Mesendoderm (in vitro differentiated cells): ENCODE data around the gene TXLNG.
"Not testable (repeated sequence)": the region's sequence is repeated elsewhere in the genome, so short reads cannot be mapped to it uniquely, and the experiment has no call there.

ENCODE experiments used
- DNase-seq: peaks from one replicate; pipeline ENCODE4 v3.0.0; 2013
- H2AK5ac ChIP-seq: 2 replicates; pipeline ENCODE4 v1.6.1; 2013; ENCODE audit warnings: low read length, inconsistent platforms
- H2BK120ac ChIP-seq: 2 replicates; pipeline ENCODE4 v1.6.1; 2013; ENCODE audit warnings: low read depth, mild to moderate bottlenecking, low read length, moderate library complexity, mixed read lengths
- H2BK15ac ChIP-seq: replicated peaks from 2 replicates; pipeline ENCODE4 v1.6.1; 2013; ENCODE audit warnings: low read depth, mild to moderate bottlenecking, moderate library complexity
- H2BK5ac ChIP-seq: 2 replicates; pipeline ENCODE4 v1.6.1; 2013; ENCODE audit warnings: low read length, inconsistent platforms
- H3K18ac ChIP-seq: 2 replicates; pipeline ENCODE4 v1.6.1; 2013; ENCODE audit warnings: mild to moderate bottlenecking, low read length, mixed read lengths
- H3K23ac ChIP-seq: one replicate; pipeline ENCODE4 v1.6.1; 2013; ENCODE audit warnings: low read length
- H3K27ac ChIP-seq: 2 replicates; pipeline ENCODE4 v1.5.1; 2013; ENCODE audit warnings: low read depth, mild to moderate bottlenecking, inconsistent platforms, low read length, moderate library complexity
- H3K27me3 ChIP-seq: 2 replicates; pipeline ENCODE4 v1.6.1; 2013; ENCODE audit warnings: low read length, control low read depth, mild to moderate bottlenecking, inconsistent platforms; ENCODE audit not compliant: insufficient read depth, poor library complexity
- H3K36me3 ChIP-seq: 2 replicates; pipeline ENCODE4 v1.6.1; 2013; ENCODE audit warnings: low read length, inconsistent platforms; ENCODE audit not compliant: control insufficient read depth, insufficient read depth
- H3K4ac ChIP-seq: one replicate; pipeline ENCODE4 v1.6.1; 2013; ENCODE audit warnings: low read depth, mild to moderate bottlenecking, low read length, moderate library complexity
- H3K4me1 ChIP-seq: 2 replicates; pipeline ENCODE4 v1.6.1; 2013; ENCODE audit warnings: low read depth, low read length, inconsistent platforms; ENCODE audit not compliant: control insufficient read depth
- H3K4me2 ChIP-seq: 2 replicates; pipeline ENCODE4 v1.6.1; 2013; ENCODE audit warnings: low read length
- H3K4me3 ChIP-seq: 2 replicates; pipeline ENCODE4 v1.5.1; 2013; ENCODE audit warnings: mild to moderate bottlenecking, low read length
- H3K56ac ChIP-seq: one replicate; pipeline ENCODE4 v1.6.1; 2013; ENCODE audit warnings: low read length
- H3K79me1 ChIP-seq: 2 replicates; pipeline ENCODE4 v1.6.1; 2013; ENCODE audit warnings: low read length, inconsistent platforms
- H3K79me2 ChIP-seq: 2 replicates; pipeline ENCODE4 v1.6.1; 2013; ENCODE audit warnings: mild to moderate bottlenecking, low read length; ENCODE audit not compliant: control insufficient read depth, insufficient read depth
- H3K9ac ChIP-seq: 2 replicates; pipeline ENCODE4 v1.6.1; 2013; ENCODE audit warnings: low read length, inconsistent platforms
- H4K5ac ChIP-seq: one replicate; pipeline ENCODE4 v1.6.1; 2013; ENCODE audit warnings: low read length
- H4K8ac ChIP-seq: one replicate; pipeline ENCODE4 v1.6.1; 2013; ENCODE audit warnings: low read depth, mild to moderate bottlenecking, control low read depth, low read length, moderate library complexity
- WGBS: extraction: QIAGEN DNeasy Blood & Tissue Kit; methylation state at CpG from one replicate; pipeline ENCODE4 v1.1.7; 2013; ENCODE audit warnings: low lambda C conversion rate, missing lambda C conversion rate; ENCODE audit not compliant: insufficient coverage; ENCODE audit errors: extremely low coverage; 5-methylcytosine and 5-hydroxymethylcytosine counted together

TXLNG gene

GRCh38 chrX:16774746-16775145 lies 11.5 kb upstream of the TXLNG start:
- DNase-seq, result no peak
- no peak overlapping the region for H4K8ac ChIP-seq
- H4K5ac ChIP-seq, result no peak overlapping the region
- no peak overlapping the region for H2BK5ac ChIP-seq
- no peaks in the 10 kb centered on the region for H3K4me1 ChIP-seq
- H3K27ac ChIP-seq, result no peak overlapping the region
- no peak overlapping the region for H3K56ac ChIP-seq
- no peak overlapping the region for H3K4me3 ChIP-seq
- H3K36me3 ChIP-seq, result no peaks in the 10 kb centered on the region
- no peak overlapping the region for H2BK15ac ChIP-seq
- no peak overlapping the region for H3K23ac ChIP-seq
- no peak overlapping the region for H3K4me2 ChIP-seq
- no peaks in the 10 kb centered on the region for H3K27me3 ChIP-seq
- whole genome bisulfite sequencing, result no CpG with 5 or more reads among the region's 2 CpGs
- no peaks in the 10 kb centered on the region for H3K79me1 ChIP-seq
- no peaks in the 10 kb centered on the region for H3K79me2 ChIP-seq
- no peak overlapping the region for H2BK120ac ChIP-seq
- no peak overlapping the region for H3K4ac ChIP-seq
- no peak overlapping the region for H2AK5ac ChIP-seq
- no peak overlapping the region for H3K9ac ChIP-seq
- H3K18ac ChIP-seq, result no peak overlapping the region

- Histone ChIP-seq H3K9ac (no peak overlapping the region), H3K36me3 (no peaks in the 10 kb centered on the region), H2AK5ac (no peak overlapping the region), H3K4me3 (no peak overlapping the region), H2BK5ac (no peak overlapping the region), H2BK120ac (no peak overlapping the region), H3K4ac (no peak overlapping the region), H4K5ac (no peak overlapping the region), H4K8ac (no peak overlapping the region), H3K23ac (no peak overlapping the region), H2BK15ac (no peak overlapping the region), H3K27ac (no peak overlapping the region), H3K79me1 (no peaks in the 10 kb centered on the region), H3K4me2 (no peak overlapping the region), H3K79me2 (no peaks in the 10 kb centered on the region), H3K18ac (no peak overlapping the region), H3K4me1 (no peaks in the 10 kb centered on the region), H3K56ac (no peak overlapping the region), H3K27me3 (no peaks in the 10 kb centered on the region)
- no peak for DNase-seq
Measured at GRCh38 chrX:16778545-16778944, 7.7 kb upstream of the TXLNG start.

GRCh38 chrX:16778993-16779392 lies 7.3 kb upstream of the TXLNG start:
- Histone ChIP-seq H3K9ac (no peak overlapping the region), H4K8ac (no peak overlapping the region), H3K79me1 (no peaks in the 10 kb centered on the region), H3K18ac (no peak overlapping the region), H3K4ac (no peak overlapping the region), H2BK5ac (no peak overlapping the region), H3K79me2 (no peaks in the 10 kb centered on the region), H3K27ac (no peak overlapping the region), H3K4me2 (no peak overlapping the region), H3K36me3 (no peaks in the 10 kb centered on the region), H3K27me3 (no peaks in the 10 kb centered on the region), H3K23ac (no peak overlapping the region), H2BK15ac (no peak overlapping the region), H4K5ac (no peak overlapping the region), H2BK120ac (no peak overlapping the region), H2AK5ac (no peak overlapping the region), H3K4me3 (no peak overlapping the region), H3K4me1 (no peaks in the 10 kb centered on the region), H3K56ac (no peak overlapping the region)
- no peak for DNase-seq

- H3K56ac ChIP-seq, H3K18ac ChIP-seq, H2AK5ac ChIP-seq, H4K5ac ChIP-seq, H3K4ac ChIP-seq, H3K27ac ChIP-seq, H3K9ac ChIP-seq, H3K27me3 ChIP-seq, H2BK15ac ChIP-seq, H2BK120ac ChIP-seq, H3K4me1 ChIP-seq, H3K79me2 ChIP-seq, H2BK5ac ChIP-seq, H3K23ac ChIP-seq, H3K79me1 ChIP-seq, H4K8ac ChIP-seq, H3K36me3 ChIP-seq, DNase-seq, H3K4me2 ChIP-seq, H3K4me3 ChIP-seq: not testable (repeated sequence)
- no CpG with 5 or more reads among the region's 2 CpGs for WGBS
Measured at GRCh38 chrX:16779815-16780214, 6.5 kb upstream of the TXLNG start.

- no peak overlapping the region for H2BK5ac ChIP-seq
- H3K79me2 ChIP-seq, result peaks cover 13% of the 10 kb centered on the region
- no peak overlapping the region for H3K4me2 ChIP-seq
- no peak overlapping the region for H3K23ac ChIP-seq
- no peak overlapping the region for H3K27ac ChIP-seq
- H4K5ac ChIP-seq, result no peak overlapping the region
- H4K8ac ChIP-seq, result no peak overlapping the region
- no peak overlapping the region for H3K4me3 ChIP-seq
- H3K56ac ChIP-seq, result no peak overlapping the region
- H3K36me3 ChIP-seq, result no peaks in the 10 kb centered on the region
- no peaks in the 10 kb centered on the region for H3K4me1 ChIP-seq
- H2BK120ac ChIP-seq, result no peak overlapping the region
- DNase-seq, result no peak
- no peaks in the 10 kb centered on the region for H3K27me3 ChIP-seq
- no peaks in the 10 kb centered on the region for H3K79me1 ChIP-seq
- H3K9ac ChIP-seq, result no peak overlapping the region
- no peak overlapping the region for H3K4ac ChIP-seq
- H3K18ac ChIP-seq, result no peak overlapping the region
- H2AK5ac ChIP-seq, result no peak overlapping the region
- no peak overlapping the region for H2BK15ac ChIP-seq
- no CpG with 5 or more reads among the region's 17 CpGs for WGBS
Measured at GRCh38 chrX:16783452-16783851, 2.8 kb upstream of the TXLNG start.

GRCh38 chrX:16784440-16784839 lies 1.8 kb upstream of the TXLNG start:
- not testable (repeated sequence) for H2BK5ac ChIP-seq, H3K9ac ChIP-seq, H3K4me1 ChIP-seq, H3K27ac ChIP-seq, H3K56ac ChIP-seq, H4K8ac ChIP-seq, H3K4ac ChIP-seq, H2BK15ac ChIP-seq, H2AK5ac ChIP-seq, DNase-seq, H3K27me3 ChIP-seq, H3K4me2 ChIP-seq, H4K5ac ChIP-seq, H3K79me1 ChIP-seq, H3K23ac ChIP-seq, H2BK120ac ChIP-seq, H3K36me3 ChIP-seq, H3K4me3 ChIP-seq, H3K18ac ChIP-seq
- peaks cover 17% of the 10 kb centered on the region for H3K79me2 ChIP-seq
- no CpG with 5 or more reads among the region's 18 CpGs for WGBS
